HepG2 (cell line): Measurements from ENCODE around the gene DUOXA2. TPM values are rescaled to one million over a fixed set of nuclear protein-coding genes. Genes with fewer than 3 reads are reported as not detected.

Experiments used
- HOXA3 ChIP-seq: sonication (generic); formaldehyde crosslinking; IDR thresholded peaks from 2 replicates; pipeline ENCODE4 v1.5.0; 2020; ENCODE audit warnings: missing genetic modification reagents
- MXD4 ChIP-seq: IDR thresholded peaks from 2 replicates; pipeline ENCODE4 v1.6.1; 2016; ENCODE audit warnings: mild to moderate bottlenecking, missing biosample characterization, missing genetic modification reagents
- POGZ ChIP-seq: sonication (generic); formaldehyde crosslinking; IDR thresholded peaks from 2 replicates; pipeline ENCODE4 v1.4.0; 2020; ENCODE audit warnings: mild to moderate bottlenecking, missing genetic modification reagents
- YEATS4 ChIP-seq: sonication (generic); formaldehyde crosslinking; IDR thresholded peaks from 2 replicates; pipeline ENCODE4 v1.4.0; 2020; ENCODE audit warnings: missing genetic modification reagents, borderline replicate concordance
- ZFP36 ChIP-seq: fragments of 150-350 bp; IDR thresholded peaks from 2 replicates; pipeline ENCODE4 v1.6.1; 2018; ENCODE audit warnings: borderline replicate concordance, low read length, low read depth; ENCODE audit not compliant: partially characterized antibody
- ZFP36L2 ChIP-seq: sonication (generic); formaldehyde crosslinking; IDR thresholded peaks from 2 replicates; pipeline ENCODE4 v1.4.0; 2020; ENCODE audit warnings: missing genetic modification reagents
- ZNF619 ChIP-seq: sonication (generic); formaldehyde crosslinking; IDR thresholded peaks from 2 replicates; pipeline ENCODE4 v1.4.0; 2020; ENCODE audit warnings: mild to moderate bottlenecking, missing genetic modification reagents
- ZNF660 ChIP-seq: sonication (generic); formaldehyde crosslinking; IDR thresholded peaks from 2 replicates; pipeline ENCODE4 v1.5.1; 2020; ENCODE audit warnings: mild to moderate bottlenecking, low read depth, missing genetic modification reagents, borderline replicate concordance
- polyA plus RNA-seq, 8 experiments: library from polyadenylated mRNA; depleted of rRNA in 3 of 8; stranded (reverse) in 7 of 8; unstranded in 1 of 8; fragments of >200 nt; fragmentation: Illumina TruSeq in 4 of 8; extraction: Trizol in 4 of 8; gene quantifications; 2 replicates each; pipeline versions ENCODE4 v1.2.1 to v1.2.3, GENCODE V29; 2011 to 2016; ENCODE audit warnings: low read depth in 4 of 8, missing spikeins in 1 of 8, mixed read lengths in 1 of 8; ENCODE audit not compliant: insufficient read depth in 1 of 8
- total RNA-seq, 5 experiments: library from RNA; depleted of rRNA; stranded (reverse); fragments of >200 nt; fragmentation: Illumina TruSeq; extraction: Trizol; gene quantifications; 2 replicates each; pipeline ENCODE4 v1.2.3, GENCODE V29; 2016; ENCODE audit warnings: low read depth in 1 of 5
- TF ChIP-seq, protein P1 (sequence below): sonication (generic); formaldehyde crosslinking; IDR thresholded peaks from 2 replicates; pipeline ENCODE4 v1.4.0; 2020; ENCODE audit warnings: mild to moderate bottlenecking, missing genetic modification reagents
- TF ChIP-seq, protein P2 (sequence below): sonication (generic); formaldehyde crosslinking; IDR thresholded peaks from 2 replicates; pipeline ENCODE4 v1.4.0; 2020; ENCODE audit warnings: missing genetic modification reagents
- TF ChIP-seq, protein P3 (sequence below): sonication (generic); formaldehyde crosslinking; conservative IDR thresholded peaks from 2 replicates; pipeline ENCODE4 v1.4.0; 2020; ENCODE audit warnings: missing genetic modification reagents
- TF ChIP-seq, protein P4 (sequence below): sonication (generic); IDR thresholded peaks from 2 replicates; pipeline ENCODE4 v1.6.1; 2016; ENCODE audit warnings: low read depth, borderline replicate concordance
- TF ChIP-seq, protein P5 (sequence below), 2 experiments: IDR thresholded peaks; 2 replicates each; pipeline ENCODE4 v1.6.1; 2011 to 2012; ENCODE audit warnings: low read length in 2 of 2, borderline replicate concordance in 1 of 2, low read depth in 1 of 2, mild to moderate bottlenecking in 1 of 2, moderate library complexity in 1 of 2
- TF ChIP-seq, protein P6 (sequence below): IDR thresholded peaks from 2 replicates; pipeline ENCODE4 v1.6.1; 2016; ENCODE audit warnings: low read depth, control low read depth

DUOXA2 gene
- total and polyA plus RNA-seq, 2 of the 13 experiments (the other 11 are each of a cell fraction or from before 2014, with no cell fraction given), result 0.32 TPM; not detected in 1

DNA sequence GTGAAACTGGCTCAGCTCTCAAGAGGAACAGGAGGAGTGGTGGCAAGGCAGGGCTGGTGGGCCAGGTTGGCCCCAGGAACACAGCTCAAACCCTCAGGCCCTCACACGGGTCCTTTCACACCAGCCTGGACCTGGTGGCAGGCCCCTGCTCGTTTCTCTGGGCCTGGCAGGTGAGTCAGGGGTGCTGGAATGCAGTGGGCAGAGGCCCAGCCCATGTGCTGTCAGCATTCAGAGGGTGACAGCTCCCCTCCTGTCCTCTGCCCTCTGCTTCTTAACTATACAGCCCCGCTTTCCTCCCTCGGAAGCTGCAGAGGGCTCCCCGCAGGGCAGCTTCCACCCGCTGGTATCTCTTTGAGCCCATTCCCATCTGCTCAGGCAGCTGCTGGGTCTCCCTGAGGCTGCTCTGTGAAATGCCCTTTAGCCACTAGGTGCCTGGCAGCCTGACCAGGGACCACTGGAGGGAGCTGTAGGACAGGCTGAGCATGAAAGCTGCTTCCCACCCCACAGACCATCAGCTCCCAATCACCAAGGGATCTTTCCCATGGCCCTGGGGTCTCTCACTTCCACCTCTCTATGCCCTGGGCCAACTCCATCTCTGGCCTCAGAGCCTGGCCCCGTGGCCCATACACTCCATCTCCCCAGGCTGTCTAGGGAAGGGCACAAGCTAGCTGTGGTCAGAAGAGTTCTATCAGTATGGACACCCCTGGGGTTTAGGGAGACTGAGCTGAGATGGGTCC is 48.8 kb downstream of the DUOXA2 start (continued):
- TF ChIP-seq POGZ, result no peak
- TF ChIP-seq, protein P1, sequence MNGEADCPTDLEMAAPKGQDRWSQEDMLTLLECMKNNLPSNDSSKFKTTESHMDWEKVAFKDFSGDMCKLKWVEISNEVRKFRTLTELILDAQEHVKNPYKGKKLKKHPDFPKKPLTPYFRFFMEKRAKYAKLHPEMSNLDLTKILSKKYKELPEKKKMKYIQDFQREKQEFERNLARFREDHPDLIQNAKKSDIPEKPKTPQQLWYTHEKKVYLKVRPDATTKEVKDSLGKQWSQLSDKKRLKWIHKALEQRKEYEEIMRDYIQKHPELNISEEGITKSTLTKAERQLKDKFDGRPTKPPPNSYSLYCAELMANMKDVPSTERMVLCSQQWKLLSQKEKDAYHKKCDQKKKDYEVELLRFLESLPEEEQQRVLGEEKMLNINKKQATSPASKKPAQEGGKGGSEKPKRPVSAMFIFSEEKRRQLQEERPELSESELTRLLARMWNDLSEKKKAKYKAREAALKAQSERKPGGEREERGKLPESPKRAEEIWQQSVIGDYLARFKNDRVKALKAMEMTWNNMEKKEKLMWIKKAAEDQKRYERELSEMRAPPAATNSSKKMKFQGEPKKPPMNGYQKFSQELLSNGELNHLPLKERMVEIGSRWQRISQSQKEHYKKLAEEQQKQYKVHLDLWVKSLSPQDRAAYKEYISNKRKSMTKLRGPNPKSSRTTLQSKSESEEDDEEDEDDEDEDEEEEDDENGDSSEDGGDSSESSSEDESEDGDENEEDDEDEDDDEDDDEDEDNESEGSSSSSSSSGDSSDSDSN (CRISPR knock-in tag), result 0 out of 2 replicates have a peak, but pooled peaks have one; percentile 40
- TF ChIP-seq, protein P2, sequence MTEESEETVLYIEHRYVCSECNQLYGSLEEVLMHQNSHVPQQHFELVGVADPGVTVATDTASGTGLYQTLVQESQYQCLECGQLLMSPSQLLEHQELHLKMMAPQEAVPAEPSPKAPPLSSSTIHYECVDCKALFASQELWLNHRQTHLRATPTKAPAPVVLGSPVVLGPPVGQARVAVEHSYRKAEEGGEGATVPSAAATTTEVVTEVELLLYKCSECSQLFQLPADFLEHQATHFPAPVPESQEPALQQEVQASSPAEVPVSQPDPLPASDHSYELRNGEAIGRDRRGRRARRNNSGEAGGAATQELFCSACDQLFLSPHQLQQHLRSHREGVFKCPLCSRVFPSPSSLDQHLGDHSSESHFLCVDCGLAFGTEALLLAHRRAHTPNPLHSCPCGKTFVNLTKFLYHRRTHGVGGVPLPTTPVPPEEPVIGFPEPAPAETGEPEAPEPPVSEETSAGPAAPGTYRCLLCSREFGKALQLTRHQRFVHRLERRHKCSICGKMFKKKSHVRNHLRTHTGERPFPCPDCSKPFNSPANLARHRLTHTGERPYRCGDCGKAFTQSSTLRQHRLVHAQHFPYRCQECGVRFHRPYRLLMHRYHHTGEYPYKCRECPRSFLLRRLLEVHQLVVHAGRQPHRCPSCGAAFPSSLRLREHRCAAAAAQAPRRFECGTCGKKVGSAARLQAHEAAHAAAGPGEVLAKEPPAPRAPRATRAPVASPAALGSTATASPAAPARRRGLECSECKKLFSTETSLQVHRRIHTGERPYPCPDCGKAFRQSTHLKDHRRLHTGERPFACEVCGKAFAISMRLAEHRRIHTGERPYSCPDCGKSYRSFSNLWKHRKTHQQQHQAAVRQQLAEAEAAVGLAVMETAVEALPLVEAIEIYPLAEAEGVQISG (CRISPR knock-in tag), result 0 out of 2 replicates have a peak, but pooled peaks have one; percentile 24
- no peak for TF ChIP-seq ZNF619 (CRISPR knock-in tag)
- TF ChIP-seq MXD4 (CRISPR knock-in tag), result no peak
- TF ChIP-seq, protein P3, sequence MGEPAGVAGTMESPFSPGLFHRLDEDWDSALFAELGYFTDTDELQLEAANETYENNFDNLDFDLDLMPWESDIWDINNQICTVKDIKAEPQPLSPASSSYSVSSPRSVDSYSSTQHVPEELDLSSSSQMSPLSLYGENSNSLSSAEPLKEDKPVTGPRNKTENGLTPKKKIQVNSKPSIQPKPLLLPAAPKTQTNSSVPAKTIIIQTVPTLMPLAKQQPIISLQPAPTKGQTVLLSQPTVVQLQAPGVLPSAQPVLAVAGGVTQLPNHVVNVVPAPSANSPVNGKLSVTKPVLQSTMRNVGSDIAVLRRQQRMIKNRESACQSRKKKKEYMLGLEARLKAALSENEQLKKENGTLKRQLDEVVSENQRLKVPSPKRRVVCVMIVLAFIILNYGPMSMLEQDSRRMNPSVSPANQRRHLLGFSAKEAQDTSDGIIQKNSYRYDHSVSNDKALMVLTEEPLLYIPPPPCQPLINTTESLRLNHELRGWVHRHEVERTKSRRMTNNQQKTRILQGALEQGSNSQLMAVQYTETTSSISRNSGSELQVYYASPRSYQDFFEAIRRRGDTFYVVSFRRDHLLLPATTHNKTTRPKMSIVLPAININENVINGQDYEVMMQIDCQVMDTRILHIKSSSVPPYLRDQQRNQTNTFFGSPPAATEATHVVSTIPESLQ (CRISPR knock-in tag), result no peak
- no peak for TF ChIP-seq ZFP36L2
- TF ChIP-seq, protein P4, sequence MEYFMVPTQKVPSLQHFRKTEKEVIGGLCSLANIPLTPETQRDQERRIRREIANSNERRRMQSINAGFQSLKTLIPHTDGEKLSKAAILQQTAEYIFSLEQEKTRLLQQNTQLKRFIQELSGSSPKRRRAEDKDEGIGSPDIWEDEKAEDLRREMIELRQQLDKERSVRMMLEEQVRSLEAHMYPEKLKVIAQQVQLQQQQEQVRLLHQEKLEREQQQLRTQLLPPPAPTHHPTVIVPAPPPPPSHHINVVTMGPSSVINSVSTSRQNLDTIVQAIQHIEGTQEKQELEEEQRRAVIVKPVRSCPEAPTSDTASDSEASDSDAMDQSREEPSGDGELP, result no peak
- no peak for TF ChIP-seq ZFP36
- TF ChIP-seq HOXA3 (CRISPR knock-in tag), result peak; percentile 37; the same call in 1 of the 2 replicates
- no peak for TF ChIP-seq ZNF660 (CRISPR knock-in tag)
- TF ChIP-seq, protein P5, sequence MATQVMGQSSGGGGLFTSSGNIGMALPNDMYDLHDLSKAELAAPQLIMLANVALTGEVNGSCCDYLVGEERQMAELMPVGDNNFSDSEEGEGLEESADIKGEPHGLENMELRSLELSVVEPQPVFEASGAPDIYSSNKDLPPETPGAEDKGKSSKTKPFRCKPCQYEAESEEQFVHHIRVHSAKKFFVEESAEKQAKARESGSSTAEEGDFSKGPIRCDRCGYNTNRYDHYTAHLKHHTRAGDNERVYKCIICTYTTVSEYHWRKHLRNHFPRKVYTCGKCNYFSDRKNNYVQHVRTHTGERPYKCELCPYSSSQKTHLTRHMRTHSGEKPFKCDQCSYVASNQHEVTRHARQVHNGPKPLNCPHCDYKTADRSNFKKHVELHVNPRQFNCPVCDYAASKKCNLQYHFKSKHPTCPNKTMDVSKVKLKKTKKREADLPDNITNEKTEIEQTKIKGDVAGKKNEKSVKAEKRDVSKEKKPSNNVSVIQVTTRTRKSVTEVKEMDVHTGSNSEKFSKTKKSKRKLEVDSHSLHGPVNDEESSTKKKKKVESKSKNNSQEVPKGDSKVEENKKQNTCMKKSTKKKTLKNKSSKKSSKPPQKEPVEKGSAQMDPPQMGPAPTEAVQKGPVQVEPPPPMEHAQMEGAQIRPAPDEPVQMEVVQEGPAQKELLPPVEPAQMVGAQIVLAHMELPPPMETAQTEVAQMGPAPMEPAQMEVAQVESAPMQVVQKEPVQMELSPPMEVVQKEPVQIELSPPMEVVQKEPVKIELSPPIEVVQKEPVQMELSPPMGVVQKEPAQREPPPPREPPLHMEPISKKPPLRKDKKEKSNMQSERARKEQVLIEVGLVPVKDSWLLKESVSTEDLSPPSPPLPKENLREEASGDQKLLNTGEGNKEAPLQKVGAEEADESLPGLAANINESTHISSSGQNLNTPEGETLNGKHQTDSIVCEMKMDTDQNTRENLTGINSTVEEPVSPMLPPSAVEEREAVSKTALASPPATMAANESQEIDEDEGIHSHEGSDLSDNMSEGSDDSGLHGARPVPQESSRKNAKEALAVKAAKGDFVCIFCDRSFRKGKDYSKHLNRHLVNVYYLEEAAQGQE (IDR thresholded peaks at IDR 0.05; ENCODE audit: borderline replicate concordance in 1 of 2, low read depth in 1 of 2, low read length in 2 of 2), result no peak
- TF ChIP-seq YEATS4 (CRISPR knock-in tag), result no peak
- TF ChIP-seq, protein P6, sequence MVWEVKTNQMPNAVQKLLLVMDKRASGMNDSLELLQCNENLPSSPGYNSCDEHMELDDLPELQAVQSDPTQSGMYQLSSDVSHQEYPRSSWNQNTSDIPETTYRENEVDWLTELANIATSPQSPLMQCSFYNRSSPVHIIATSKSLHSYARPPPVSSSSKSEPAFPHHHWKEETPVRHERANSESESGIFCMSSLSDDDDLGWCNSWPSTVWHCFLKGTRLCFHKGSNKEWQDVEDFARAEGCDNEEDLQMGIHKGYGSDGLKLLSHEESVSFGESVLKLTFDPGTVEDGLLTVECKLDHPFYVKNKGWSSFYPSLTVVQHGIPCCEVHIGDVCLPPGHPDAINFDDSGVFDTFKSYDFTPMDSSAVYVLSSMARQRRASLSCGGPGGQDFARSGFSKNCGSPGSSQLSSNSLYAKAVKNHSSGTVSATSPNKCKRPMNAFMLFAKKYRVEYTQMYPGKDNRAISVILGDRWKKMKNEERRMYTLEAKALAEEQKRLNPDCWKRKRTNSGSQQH (CRISPR knock-in tag), result no peak
